K562 treated with DMSO at 1 percent for 48 hours (cell line): ENCODE measurements around the gene CEACAM1. TPM values are rescaled to one million over a fixed set of nuclear protein-coding genes. Genes with fewer than 3 reads are reported as not detected.

Experiments used
- total RNA-seq: library from RNA; unstranded; fragments of 300-600 nt; gene quantifications from 2 replicates; pipeline ENCODE4 v1.2.3, GENCODE V29; 2022; ENCODE audit warnings: low replicate concordance; ENCODE audit errors: extremely low read depth

CEACAM1 gene
- not detected in 2 replicates for total RNA-seq

GRCh38 chr19:42528354-42529247, at the start of gene CEACAM1:
Gene CEACAM1, minus strand, starts transcription at chr19:42528481. Its CDS starts 107 bp downstream, at chr19:42528374.

Other genes starting within 250 kb of the CEACAM1 start
- not detected in 2 replicates for gene PRR19, start 226.3 kb downstream of the CEACAM1 start, total RNA-seq
- not detected in 2 replicates for gene PAFAH1B3, start 225.9 kb downstream of the CEACAM1 start, total RNA-seq
- gene TMEM145, start 215.2 kb downstream of the CEACAM1 start, total RNA-seq = not detected in 2 replicates
- not detected in 2 replicates for gene MEGF8, start 202.8 kb downstream of the CEACAM1 start, total RNA-seq
- not detected in 2 replicates for gene CNFN, start 138.2 kb downstream of the CEACAM1 start, total RNA-seq
- not detected in 2 replicates for gene LIPE, start 101.1 kb downstream of the CEACAM1 start, total RNA-seq
- gene CXCL17, start 85.5 kb downstream of the CEACAM1 start, total RNA-seq = not detected in 2 replicates
- gene CEACAM8, start 66.4 kb upstream of the CEACAM1 start, total RNA-seq = not detected in 2 replicates
- not detected in 2 replicates for gene PSG3, start 212.0 kb upstream of the CEACAM1 start, total RNA-seq
- gene PSG8, start 237.2 kb upstream of the CEACAM1 start, total RNA-seq = not detected in 2 replicates